IMR-90 (cell line): Measurements from ENCODE around the gene TAS1R1.

ENCODE experiments used
- BHLHE40 ChIP-seq: fragments of 150-350 bp; IDR thresholded peaks from 2 replicates; pipeline ENCODE4 v1.6.1; 2016; ENCODE audit warnings: mild to moderate bottlenecking, low read depth, low read length
- CHD1 ChIP-seq: IDR thresholded peaks from 2 replicates; pipeline ENCODE4 v1.6.1; 2012; ENCODE audit warnings: low read depth, low read length, improper control_type of control experiment
- MAFK ChIP-seq: IDR thresholded peaks from 2 replicates; pipeline ENCODE4 v1.6.1; 2012; ENCODE audit warnings: low read depth, low read length, improper control_type of control experiment
- NFE2L2 ChIP-seq: fragments of 150-350 bp; IDR thresholded peaks from 2 replicates; pipeline ENCODE4 v1.6.1; 2016; ENCODE audit warnings: low read depth, mild to moderate bottlenecking, low read length
- POLR2A ChIP-seq: IDR thresholded peaks from 2 replicates; pipeline ENCODE4 v1.6.1; 2012; ENCODE audit warnings: mild to moderate bottlenecking, low read depth, low read length
- SMC3 ChIP-seq: fragments of 150-350 bp; IDR thresholded peaks from 2 replicates; pipeline ENCODE4 v1.6.1; 2016; ENCODE audit warnings: low read depth, mild to moderate bottlenecking, antibody characterized with exemption, low read length, moderate library complexity
- TF ChIP-seq, protein P1 (sequence below): conservative IDR thresholded peaks from 2 replicates; pipeline ENCODE4 v1.5.1; 2012; ENCODE audit warnings: mild to moderate bottlenecking, low read depth, low read length, improper control_type of control experiment
- TF ChIP-seq, protein P2 (sequence below): fragments of 150-350 bp; IDR thresholded peaks from 2 replicates; pipeline ENCODE4 v1.6.1; 2017; ENCODE audit warnings: mild to moderate bottlenecking, antibody characterized with exemption, low read length, low read depth

DNA sequence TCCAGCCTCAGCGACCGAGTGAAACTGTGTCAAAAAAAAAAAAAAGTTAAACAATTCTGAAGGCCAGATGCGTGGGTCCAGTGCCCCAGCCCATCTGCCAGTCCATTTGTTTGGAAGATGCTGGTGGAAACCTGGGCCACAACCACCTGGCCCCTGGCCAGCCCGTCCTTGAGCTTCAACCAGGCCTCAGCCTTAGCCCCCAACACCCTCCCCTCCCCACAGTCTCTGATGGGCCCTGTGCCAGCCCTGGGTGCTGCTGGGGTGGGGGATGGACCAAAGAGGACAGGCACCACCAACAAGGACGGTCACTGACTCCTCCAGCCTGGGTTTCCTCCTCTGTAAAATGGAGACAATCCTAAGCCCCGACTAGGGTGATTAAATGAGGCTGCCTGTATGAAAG, 44.1 kb upstream of the TAS1R1 start:
- TF ChIP-seq NFE2L2 (no peak), MAFK (no peak), POLR2A (no peak), CHD1 (no peak), BHLHE40 (no peak), SMC3 (no peak)
- TF ChIP-seq, protein P1, sequence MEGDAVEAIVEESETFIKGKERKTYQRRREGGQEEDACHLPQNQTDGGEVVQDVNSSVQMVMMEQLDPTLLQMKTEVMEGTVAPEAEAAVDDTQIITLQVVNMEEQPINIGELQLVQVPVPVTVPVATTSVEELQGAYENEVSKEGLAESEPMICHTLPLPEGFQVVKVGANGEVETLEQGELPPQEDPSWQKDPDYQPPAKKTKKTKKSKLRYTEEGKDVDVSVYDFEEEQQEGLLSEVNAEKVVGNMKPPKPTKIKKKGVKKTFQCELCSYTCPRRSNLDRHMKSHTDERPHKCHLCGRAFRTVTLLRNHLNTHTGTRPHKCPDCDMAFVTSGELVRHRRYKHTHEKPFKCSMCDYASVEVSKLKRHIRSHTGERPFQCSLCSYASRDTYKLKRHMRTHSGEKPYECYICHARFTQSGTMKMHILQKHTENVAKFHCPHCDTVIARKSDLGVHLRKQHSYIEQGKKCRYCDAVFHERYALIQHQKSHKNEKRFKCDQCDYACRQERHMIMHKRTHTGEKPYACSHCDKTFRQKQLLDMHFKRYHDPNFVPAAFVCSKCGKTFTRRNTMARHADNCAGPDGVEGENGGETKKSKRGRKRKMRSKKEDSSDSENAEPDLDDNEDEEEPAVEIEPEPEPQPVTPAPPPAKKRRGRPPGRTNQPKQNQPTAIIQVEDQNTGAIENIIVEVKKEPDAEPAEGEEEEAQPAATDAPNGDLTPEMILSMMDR, result no peak
- TF ChIP-seq, protein P2, sequence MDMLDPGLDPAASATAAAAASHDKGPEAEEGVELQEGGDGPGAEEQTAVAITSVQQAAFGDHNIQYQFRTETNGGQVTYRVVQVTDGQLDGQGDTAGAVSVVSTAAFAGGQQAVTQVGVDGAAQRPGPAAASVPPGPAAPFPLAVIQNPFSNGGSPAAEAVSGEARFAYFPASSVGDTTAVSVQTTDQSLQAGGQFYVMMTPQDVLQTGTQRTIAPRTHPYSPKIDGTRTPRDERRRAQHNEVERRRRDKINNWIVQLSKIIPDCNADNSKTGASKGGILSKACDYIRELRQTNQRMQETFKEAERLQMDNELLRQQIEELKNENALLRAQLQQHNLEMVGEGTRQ, result no peak
